GM18907 (cell line): ENCODE data around the gene BTBD16.

Experiments used
- ATAC-seq: cut with Tn5 transposase; IDR thresholded peaks from one replicate; pipeline ENCODE4 v1.9.1; 2021; ENCODE audit warnings: mild to moderate bottlenecking, moderate library complexity; ENCODE audit not compliant: unreplicated experiment

The BTBD16 gene

DNA sequence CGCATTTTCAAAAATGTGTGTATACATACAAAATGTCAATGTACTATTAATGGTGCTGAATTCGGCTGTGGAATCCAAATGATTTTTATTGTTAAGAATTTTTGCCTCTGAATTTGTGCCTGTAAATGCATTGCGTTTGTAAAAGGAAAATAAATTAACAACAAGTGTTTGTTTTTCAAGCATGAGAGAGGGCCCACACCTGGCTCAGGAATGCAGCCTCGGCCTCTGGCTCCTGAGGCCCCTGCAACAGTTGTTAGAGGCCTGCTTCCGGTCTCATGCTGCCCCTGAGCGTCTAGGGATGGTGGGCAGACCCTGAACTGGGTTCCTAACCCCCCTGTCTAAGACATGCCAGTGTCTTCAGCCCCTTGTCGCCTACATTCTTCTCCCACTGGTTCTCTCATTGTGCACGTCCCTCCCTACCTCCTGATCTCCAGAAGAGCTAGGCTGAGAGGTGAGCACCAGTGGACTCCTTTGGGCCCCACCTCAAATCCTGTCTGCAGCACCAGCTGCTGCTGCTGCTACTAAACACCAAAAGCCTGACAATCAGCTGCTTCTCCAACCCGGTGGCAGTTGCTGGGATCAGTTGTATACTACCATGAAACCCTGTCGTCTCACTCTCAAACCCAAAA is 1.9 kb upstream of the BTBD16 start:
- no peak for ATAC-seq

GRCh38 chr10:122273966-122274545 is 3.0 kb downstream of the BTBD16 start:
- ATAC-seq = no peak

DNA sequence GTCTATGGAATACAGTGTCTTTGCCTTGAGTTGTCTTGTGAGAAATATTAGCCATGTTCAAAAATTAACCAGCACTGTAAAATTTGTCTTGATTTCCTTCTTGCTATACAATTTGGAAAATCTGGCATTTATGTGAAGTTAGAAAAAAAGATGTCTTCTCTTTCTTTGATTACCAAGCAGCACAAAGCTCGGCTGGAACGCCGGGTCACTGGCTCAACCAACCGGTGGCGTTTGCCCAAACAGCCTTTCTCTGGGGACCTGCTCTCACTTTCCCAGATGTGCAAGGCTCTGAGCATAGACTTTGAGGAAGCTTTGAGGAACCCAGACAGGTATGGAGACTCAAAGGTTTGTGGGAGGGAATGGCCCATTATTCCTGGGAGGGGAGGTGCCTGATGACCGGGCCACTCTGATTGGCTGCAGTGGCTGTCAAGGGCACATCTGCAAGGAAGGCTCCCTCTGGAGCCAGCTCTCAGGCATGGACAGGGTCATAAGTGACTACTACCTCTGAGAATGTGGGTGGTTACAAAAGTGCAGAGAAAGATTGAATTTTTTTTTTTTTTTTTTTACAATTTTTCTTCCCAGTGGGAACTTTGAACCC is 5.6 kb downstream of the BTBD16 start:
- ATAC-seq = no peak

- no peak for ATAC-seq
Measured at GRCh38 chr10:122277526-122278136, 6.5 kb downstream of the BTBD16 start.

DNA sequence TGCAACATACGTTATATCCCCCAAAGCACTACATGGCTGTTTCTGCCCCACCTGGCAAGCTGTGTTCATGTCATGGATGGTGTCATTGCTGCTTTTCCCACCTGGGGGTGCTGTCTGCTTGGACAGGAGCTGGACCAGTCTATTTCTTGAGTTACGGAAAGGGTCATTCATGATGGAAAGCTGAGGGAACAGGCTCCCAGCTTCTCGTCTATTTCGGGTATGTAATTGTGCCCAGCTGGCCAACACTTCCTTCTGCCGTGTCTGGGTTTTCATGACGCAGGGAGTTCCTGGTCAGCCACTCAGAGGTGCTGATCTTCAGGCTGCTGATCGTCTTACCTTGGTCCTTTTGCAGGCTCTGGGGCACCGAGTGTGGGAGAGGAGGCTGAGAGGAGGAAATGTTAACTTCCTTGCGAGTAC is 8.6 kb downstream of the BTBD16 start:
- ATAC-seq = no peak

- no peak for ATAC-seq
Measured at GRCh38 chr10:122280156-122280555, 9.1 kb downstream of the BTBD16 start.

GRCh38 chr10:122281018-122281626 is 10.0 kb downstream of the BTBD16 start:
- no peak for ATAC-seq

GRCh38 chr10:122281751-122282150 is 10.7 kb downstream of the BTBD16 start:
- ATAC-seq = no peak

- ATAC-seq = no peak
Measured at GRCh38 chr10:122282253-122282671, 11.2 kb downstream of the BTBD16 start.

DNA sequence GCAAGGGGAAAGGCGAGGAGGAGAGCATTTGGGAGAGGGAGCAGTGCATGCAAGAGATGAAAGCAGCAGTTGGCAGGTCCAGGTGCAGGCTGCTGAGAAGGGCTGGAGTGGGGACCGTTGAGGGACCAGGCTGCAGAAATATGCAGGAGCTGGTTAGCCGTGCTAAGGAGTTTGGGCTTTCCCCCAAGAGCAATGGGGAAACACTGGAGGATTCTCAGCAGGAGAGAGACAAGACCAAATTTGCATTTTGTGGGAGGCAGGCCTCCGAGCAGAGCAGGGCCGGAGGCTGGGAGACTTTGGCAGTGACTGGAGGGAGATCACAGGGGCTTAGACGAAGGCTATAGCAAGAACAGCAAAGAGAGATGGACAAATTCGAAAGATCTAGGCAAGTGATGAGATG is 11.8 kb downstream of the BTBD16 start:
- ATAC-seq = no peak

DNA sequence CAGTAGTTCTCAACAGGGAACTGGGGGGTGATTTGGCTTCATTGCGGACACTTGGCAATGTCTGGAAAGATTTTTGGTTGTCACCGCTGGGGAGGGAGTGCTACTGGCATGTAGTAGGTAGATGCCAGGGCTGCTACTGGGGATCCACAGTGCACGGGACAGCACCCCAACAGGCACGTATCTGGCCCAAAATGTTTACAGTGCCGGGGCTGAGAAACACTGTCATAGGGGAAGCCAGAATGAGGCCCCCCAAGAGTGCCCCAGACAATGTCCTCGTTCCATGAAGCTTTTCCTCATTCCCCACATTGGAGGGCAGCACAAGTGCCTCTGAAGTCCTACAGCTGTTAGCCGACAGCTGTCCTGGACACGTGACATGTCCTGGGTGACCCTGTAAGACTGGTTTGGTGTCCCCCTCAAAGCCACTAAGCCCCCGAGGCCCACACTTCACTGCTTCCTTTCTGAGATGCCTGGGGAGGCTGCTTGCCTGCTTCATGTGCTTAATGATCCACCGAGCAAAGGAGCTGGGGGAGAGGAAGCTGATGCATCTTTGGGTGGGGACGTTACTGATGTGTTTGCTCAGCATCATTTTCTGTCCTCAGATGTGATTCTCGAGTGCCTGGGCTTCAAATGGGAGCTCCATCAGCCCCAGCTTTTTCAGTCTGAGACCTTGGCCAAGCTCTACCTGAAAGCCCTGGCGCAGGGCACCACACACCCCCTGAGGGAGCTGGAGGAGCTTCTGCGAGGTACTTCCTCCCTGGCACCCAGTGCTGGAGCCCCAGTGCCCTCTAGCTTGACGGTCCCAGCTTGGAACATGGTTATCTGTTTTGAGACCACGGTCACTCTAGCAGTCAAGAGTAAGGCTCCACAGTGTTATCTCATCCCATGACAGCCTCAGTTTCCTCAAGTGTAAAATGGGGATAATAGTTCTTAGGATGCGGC is 14.7 kb downstream of the BTBD16 start:
- ATAC-seq = no peak

DNA sequence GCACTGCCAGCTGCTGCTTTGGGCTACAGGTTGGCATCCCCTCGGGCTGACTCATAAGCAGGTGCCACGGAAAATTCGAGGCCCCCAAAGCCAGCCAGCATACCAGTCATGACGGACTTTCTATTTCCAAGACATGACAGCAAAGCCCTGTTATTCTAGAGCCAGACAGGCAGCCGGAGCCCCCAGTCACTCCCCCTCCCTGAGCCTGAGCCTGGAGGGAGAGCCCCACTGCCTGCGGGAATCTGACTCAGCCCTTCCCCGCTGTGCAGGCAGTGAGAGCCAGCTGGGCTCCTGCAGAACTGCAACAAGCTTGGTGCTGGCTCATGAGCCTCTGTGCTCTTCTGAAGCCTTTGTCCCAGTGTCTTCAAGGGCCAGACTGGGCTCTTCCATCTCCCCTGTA is 15.8 kb downstream of the BTBD16 start:
- no peak for ATAC-seq

DNA sequence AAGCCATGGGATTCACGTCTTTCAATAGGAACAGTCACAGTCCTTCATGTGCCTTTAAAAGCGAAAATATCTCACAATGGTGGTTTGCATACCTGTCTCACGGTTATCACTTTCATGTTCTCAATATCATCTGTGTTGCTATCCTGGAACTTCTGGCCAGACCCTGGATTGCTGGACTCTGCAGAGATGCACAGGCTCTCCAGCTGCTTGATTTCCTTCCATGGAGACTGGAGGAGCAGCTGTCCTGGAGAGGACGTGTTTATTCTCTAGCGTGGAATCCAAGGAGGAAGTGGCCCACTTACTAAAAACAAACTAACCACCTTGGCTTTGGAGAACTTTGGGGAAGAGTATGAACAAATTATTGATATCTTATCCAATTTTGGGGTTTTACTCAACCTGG is 16.5 kb downstream of the BTBD16 start:
- ATAC-seq = no peak

DNA sequence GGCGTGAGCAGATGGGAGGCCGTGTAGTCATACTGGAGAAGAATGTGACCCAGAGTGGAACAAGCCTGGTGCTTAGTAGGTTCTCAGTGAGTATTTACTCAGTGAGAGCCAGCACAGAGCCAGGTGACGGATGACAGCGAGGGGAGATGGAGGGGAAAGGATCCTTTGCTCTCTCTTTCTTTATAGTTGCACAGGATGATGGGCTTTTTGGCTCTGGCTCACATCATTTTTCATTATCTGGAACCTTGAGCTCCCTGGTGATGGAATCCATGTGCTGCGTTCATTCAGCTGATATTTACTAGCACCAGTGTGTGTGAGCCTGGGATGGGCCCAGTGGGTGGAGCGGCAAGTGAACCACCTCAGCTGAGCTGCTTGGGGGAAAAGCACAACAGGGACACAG is 17.2 kb downstream of the BTBD16 start:
- ATAC-seq = no peak

DNA sequence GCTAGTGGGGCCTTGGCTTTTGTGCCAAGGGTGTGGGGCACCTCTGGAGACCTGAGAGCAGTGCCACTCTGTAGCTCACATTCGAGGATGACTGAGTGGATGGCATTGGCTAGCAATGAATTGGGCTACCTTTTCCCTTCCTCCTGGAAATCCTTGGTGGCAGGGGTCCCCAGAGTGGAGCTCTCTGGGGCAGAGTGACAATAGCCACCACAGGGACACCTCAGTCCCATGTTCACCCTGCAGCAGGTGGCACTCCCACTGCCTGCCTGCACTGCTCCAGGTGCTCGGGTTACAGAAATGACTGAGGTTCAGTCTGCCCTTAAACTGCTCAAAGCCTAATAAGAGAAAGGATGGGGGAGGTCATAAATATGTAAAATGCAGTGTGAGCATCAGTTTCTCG is 17.8 kb downstream of the BTBD16 start:
- no peak for ATAC-seq

GRCh38 chr10:122290334-122290733 is 19.2 kb downstream of the BTBD16 start:
- ATAC-seq = no peak

GRCh38 chr10:122290833-122291532 is 19.9 kb downstream of the BTBD16 start:
- no peak for ATAC-seq

DNA sequence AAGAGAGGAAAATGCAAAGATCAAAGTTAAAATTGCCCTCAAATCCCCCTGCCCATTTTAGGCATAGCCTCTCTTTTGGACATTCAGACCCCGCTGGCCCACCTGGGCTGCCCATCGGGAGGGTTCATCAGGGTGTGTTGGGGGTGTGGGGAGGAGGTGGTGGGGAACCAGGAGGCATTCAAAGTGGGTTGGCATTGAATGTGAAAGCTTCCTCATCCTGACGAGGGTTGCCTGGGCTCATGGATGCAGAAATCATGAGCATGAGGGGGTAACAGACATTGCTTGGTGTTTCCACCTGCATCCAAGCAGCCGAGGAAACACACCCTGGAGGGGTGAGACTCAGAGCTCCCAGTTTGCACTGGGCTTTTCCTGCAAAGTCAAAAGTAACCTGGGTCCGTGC is 20.6 kb downstream of the BTBD16 start:
- ATAC-seq = no peak

DNA sequence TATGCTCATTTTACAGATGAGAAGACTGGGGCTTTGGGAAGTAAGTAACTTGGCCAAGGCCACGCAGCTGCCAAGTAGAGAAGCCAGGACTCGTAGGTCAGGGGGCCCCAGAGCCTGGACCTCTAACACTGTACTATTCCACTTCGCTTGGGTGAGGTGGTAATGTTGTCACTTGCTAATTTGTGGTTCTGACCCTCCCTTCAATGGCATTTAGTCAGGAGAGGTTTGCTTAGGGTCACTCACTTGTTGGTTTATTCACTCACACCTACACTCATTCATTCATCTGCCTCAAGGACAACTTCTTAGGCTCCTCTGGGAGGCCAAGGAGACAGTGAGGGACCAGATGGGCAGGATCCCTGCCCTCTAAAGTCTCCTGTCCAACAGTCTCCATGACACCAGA is 21.3 kb downstream of the BTBD16 start:
- ATAC-seq = no peak
